Superior temporal gyrus (tissue), 1 donor: ENCODE results near the gene TRMT11.
"Not testable (repeated sequence)": the region's sequence is repeated elsewhere in the genome, so short reads cannot be mapped to it uniquely, and the experiment has no call there.

Source experiments
- DNase-seq: peaks from one replicate; pipeline ENCODE4 v3.0.0-alpha.2; 2016; ENCODE audit errors: extremely low spot score

The TRMT11 gene

GRCh38 chr6:125994670-125995488 is 8.5 kb downstream of the TRMT11 start:
- no peak for DNase-seq

- peak; percentile 91 for DNase-seq
Measured at GRCh38 chr6:125995972-125996580, 9.7 kb downstream of the TRMT11 start.

GRCh38 chr6:126002755-126003679 is 16.7 kb downstream of the TRMT11 start:
- DNase-seq = no peak

- DNase-seq = no peak
Measured at GRCh38 chr6:126007800-126008199, 21.5 kb downstream of the TRMT11 start.

GRCh38 chr6:126010040-126010439 is 23.7 kb downstream of the TRMT11 start:
- no peak for DNase-seq

GRCh38 chr6:126015863-126016262 is 29.5 kb downstream of the TRMT11 start:
- DNase-seq = no peak

GRCh38 chr6:126016591-126016990 is 30.3 kb downstream of the TRMT11 start:
- no peak for DNase-seq

- no peak for DNase-seq
Measured at GRCh38 chr6:126017668-126018067, 31.3 kb downstream of the TRMT11 start.

- no peak for DNase-seq
Measured at GRCh38 chr6:126020305-126021050, 34.1 kb downstream of the TRMT11 start.

GRCh38 chr6:126023474-126023873 is 37.1 kb downstream of the TRMT11 start:
- DNase-seq = not testable (repeated sequence)

GRCh38 chr6:126026001-126026400 is 39.7 kb downstream of the TRMT11 start:
- no peak for DNase-seq

GRCh38 chr6:126027601-126028000 is 41.3 kb downstream of the TRMT11 start:
- DNase-seq = no peak

- no peak for DNase-seq
Measured at GRCh38 chr6:126030045-126030444, 43.7 kb downstream of the TRMT11 start.

GRCh38 chr6:126033696-126034095 is 47.4 kb downstream of the TRMT11 start:
- DNase-seq = peak; percentile 74

GRCh38 chr6:126034656-126035055 is 48.3 kb downstream of the TRMT11 start:
- DNase-seq = no peak

- no peak for DNase-seq
Measured at GRCh38 chr6:126035764-126036163, 49.4 kb downstream of the TRMT11 start.

GRCh38 chr6:126038234-126038633 is 51.9 kb downstream of the TRMT11 start:
- no peak for DNase-seq

- no peak for DNase-seq
Measured at GRCh38 chr6:126039284-126039683, 52.9 kb downstream of the TRMT11 start.

- no peak for DNase-seq
Measured at GRCh38 chr6:126040394-126040793, 54.1 kb downstream of the TRMT11 start.

- DNase-seq = no peak
Measured at GRCh38 chr6:126040826-126041225, 54.5 kb downstream of the TRMT11 start.

GRCh38 chr6:126041516-126041915 is 55.2 kb downstream of the TRMT11 start:
- no peak for DNase-seq
